ENCODE measurements around the gene JAKMIP2.

Gene JAKMIP2

GRCh38 chr5:147685993-147686392 is 96.5 kb downstream of the JAKMIP2 start:
- H3K4me3 ChIP-seq (ENCODE audit: low read length), result no peak overlapping the region
- TF ChIP-seq ZNF274 (IDR thresholded peaks at IDR 0.05; ENCODE audit: low read depth, low read length), result no peak

GRCh38 chr5:147675168-147675567 is 107.4 kb downstream of the JAKMIP2 start:
- no peak overlapping the region for H3K4me3 ChIP-seq (ENCODE audit: low read length)
- TF ChIP-seq ZNF274 (IDR thresholded peaks at IDR 0.05; ENCODE audit: low read depth, low read length), result no peak

- no peak for TF ChIP-seq ZNF274 (IDR thresholded peaks at IDR 0.05; ENCODE audit: low read depth, low read length)
Observed at GRCh38 chr5:147674411-147674810, 108.1 kb downstream of the JAKMIP2 start.

GRCh38 chr5:147673791-147674190 is 108.7 kb downstream of the JAKMIP2 start:
- H3K4me3 ChIP-seq (ENCODE audit: low read length), result no peak overlapping the region
- no peak for TF ChIP-seq ZNF274 (IDR thresholded peaks at IDR 0.05; ENCODE audit: low read depth, low read length)

More at GRCh38 chr5:147674411-147674810, 108.1 kb downstream of the JAKMIP2 start:
- no peak overlapping the region for H3K4me3 ChIP-seq (ENCODE audit: low read length)

GRCh38 chr5:147673266-147673665 is 109.3 kb downstream of the JAKMIP2 start:
- no peak overlapping the region for H3K4me3 ChIP-seq (ENCODE audit: low read length)
- no peak for TF ChIP-seq ZNF274 (IDR thresholded peaks at IDR 0.05; ENCODE audit: low read depth, low read length)

GRCh38 chr5:147671365-147671764 is 111.2 kb downstream of the JAKMIP2 start:
- no peak overlapping the region for H3K4me3 ChIP-seq (ENCODE audit: low read length)
- TF ChIP-seq ZNF274 (IDR thresholded peaks at IDR 0.05; ENCODE audit: low read depth, low read length), result no peak

- no peak overlapping the region for H3K4me3 ChIP-seq (ENCODE audit: low read length)
- TF ChIP-seq ZNF274 (IDR thresholded peaks at IDR 0.05; ENCODE audit: low read depth, low read length), result no peak
Observed at GRCh38 chr5:147670815-147671214, 111.7 kb downstream of the JAKMIP2 start.

- no peak for TF ChIP-seq ZNF274 (IDR thresholded peaks at IDR 0.05; ENCODE audit: low read depth, low read length)
- H3K4me3 ChIP-seq (ENCODE audit: low read length), result no peak overlapping the region
Observed at GRCh38 chr5:147669169-147669869, 113.2 kb downstream of the JAKMIP2 start.

- no peak for TF ChIP-seq ZNF274 (IDR thresholded peaks at IDR 0.05; ENCODE audit: low read depth, low read length)
Observed at GRCh38 chr5:147668385-147668784, 114.1 kb downstream of the JAKMIP2 start.

GRCh38 chr5:147667363-147667762 is 115.2 kb downstream of the JAKMIP2 start:
- H3K4me3 ChIP-seq (ENCODE audit: low read length), result no peak overlapping the region
- TF ChIP-seq ZNF274 (IDR thresholded peaks at IDR 0.05; ENCODE audit: low read depth, low read length), result no peak

More at GRCh38 chr5:147668385-147668784, 114.1 kb downstream of the JAKMIP2 start:
- no peak overlapping the region for H3K4me3 ChIP-seq (ENCODE audit: low read length)

- no peak overlapping the region for H3K4me3 ChIP-seq (ENCODE audit: low read length)
- no peak for TF ChIP-seq ZNF274 (IDR thresholded peaks at IDR 0.05; ENCODE audit: low read depth, low read length)
Observed at GRCh38 chr5:147666419-147666818, 116.1 kb downstream of the JAKMIP2 start.

GRCh38 chr5:147661541-147661940 is 121.0 kb downstream of the JAKMIP2 start:
- TF ChIP-seq ZNF274 (IDR thresholded peaks at IDR 0.05; ENCODE audit: low read depth, low read length), result no peak
- no peak overlapping the region for H3K4me3 ChIP-seq (ENCODE audit: low read length)

GRCh38 chr5:147659166-147659929 is 123.2 kb downstream of the JAKMIP2 start:
- H3K4me3 ChIP-seq (ENCODE audit: low read length), result no peak overlapping the region
- no peak for TF ChIP-seq ZNF274 (IDR thresholded peaks at IDR 0.05; ENCODE audit: low read depth, low read length)

- no peak for TF ChIP-seq ZNF274 (IDR thresholded peaks at IDR 0.05; ENCODE audit: low read depth, low read length)
Observed at GRCh38 chr5:147658293-147658932, 124.1 kb downstream of the JAKMIP2 start.

GRCh38 chr5:147648597-147648996 is 133.9 kb downstream of the JAKMIP2 start:
- no peak for TF ChIP-seq ZNF274 (IDR thresholded peaks at IDR 0.05; ENCODE audit: low read depth, low read length)
- H3K4me3 ChIP-seq (ENCODE audit: low read length), result no peak overlapping the region

More at GRCh38 chr5:147658293-147658932, 124.1 kb downstream of the JAKMIP2 start:
- no peak overlapping the region for H3K4me3 ChIP-seq (ENCODE audit: low read length)
